ENCODE data around the gene MAB21L4. TPM values are rescaled to one million over a fixed set of nuclear protein-coding genes. Genes with fewer than 3 reads are reported as not detected.
A peak's percentile ranks its signal among the peaks of the same experiment; 100 is the strongest.

MAB21L4 gene
- polyA plus RNA-seq, 2 of the 4 experiments (the other 2 are of a cell fraction), result not detected

GRCh38 chr2:240905176-240905781, 9.3 kb upstream of the MAB21L4 start:
- WGBS (ENCODE audit: missing lambda C conversion rate), result 52% methylated on average over 3 of the region's 13 CpGs
- no peak overlapping the region for H3K4me2 ChIP-seq
- H3K4me1 ChIP-seq, result no peaks in the 10 kb centered on the region
- no peak overlapping the region for H3K27ac ChIP-seq
- no peak overlapping the region for H3K4me3 ChIP-seq
- POLR2A ChIA-PET, result no interaction called here
- no peak for DNase-seq (ENCODE audit: low read depth in 1 of 2, low spot score in 1 of 2)
- TF ChIP-seq FOSL2 (IDR thresholded peaks at IDR 0.05) (no peak), FOSL2 (CRISPR knock-in tag; IDR thresholded peaks at IDR 0.05) (no peak), KDM5A (IDR thresholded peaks at IDR 0.05) (no peak), RNF2 (IDR thresholded peaks at IDR 0.05; ENCODE audit: borderline replicate concordance, low read depth) (no peak), POLR2A (IDR thresholded peaks at IDR 0.05; ENCODE audit: low read length) (no peak), HES2 (IDR thresholded peaks at IDR 0.05) (no peak), HDAC2 (IDR thresholded peaks at IDR 0.05) (no peak), FOXS1 (CRISPR knock-in tag; IDR thresholded peaks at IDR 0.05) (no peak), PHF8 (IDR thresholded peaks at IDR 0.05; ENCODE audit: borderline replicate concordance, low read depth) (no peak), E2F6 (IDR thresholded peaks at IDR 0.05; ENCODE audit: borderline replicate concordance, low read depth) (no peak), HOXA7 (CRISPR knock-in tag; IDR thresholded peaks at IDR 0.05) (no peak), CBX2 (IDR thresholded peaks at IDR 0.05; ENCODE audit: borderline replicate concordance, low read depth) (no peak), BHLHE40 (IDR thresholded peaks at IDR 0.05; ENCODE audit: low read depth, low read length) (no peak), ZSCAN20 (CRISPR knock-in tag; IDR thresholded peaks at IDR 0.05) (no peak), ELK1 (IDR thresholded peaks at IDR 0.05; ENCODE audit: low read depth, low read length) (no peak), NR3C1 (IDR thresholded peaks at IDR 0.05) (no peak), ATOH8 (CRISPR knock-in tag; IDR thresholded peaks at IDR 0.05; ENCODE audit: low read depth) (no peak), CEBPB (IDR thresholded peaks at IDR 0.05) (no peak), REST (IDR thresholded peaks at IDR 0.05) (no peak)
- TF ChIP-seq, protein P1, sequence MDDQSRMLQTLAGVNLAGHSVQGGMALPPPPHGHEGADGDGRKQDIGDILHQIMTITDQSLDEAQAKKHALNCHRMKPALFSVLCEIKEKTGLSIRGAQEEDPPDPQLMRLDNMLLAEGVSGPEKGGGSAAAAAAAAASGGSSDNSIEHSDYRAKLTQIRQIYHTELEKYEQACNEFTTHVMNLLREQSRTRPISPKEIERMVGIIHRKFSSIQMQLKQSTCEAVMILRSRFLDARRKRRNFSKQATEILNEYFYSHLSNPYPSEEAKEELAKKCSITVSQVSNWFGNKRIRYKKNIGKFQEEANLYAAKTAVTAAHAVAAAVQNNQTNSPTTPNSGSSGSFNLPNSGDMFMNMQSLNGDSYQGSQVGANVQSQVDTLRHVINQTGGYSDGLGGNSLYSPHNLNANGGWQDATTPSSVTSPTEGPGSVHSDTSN (IDR thresholded peaks at IDR 0.05), result no peak
- ATAC-seq, result peak in 1 of 2 experiments; percentile 28; a peak in 3 of 6 replicates
- no peaks in the 10 kb centered on the region for H3K9me3 ChIP-seq
- CTCF ChIA-PET, result no interaction called here
- no peak for FAIRE-seq

Measured in A549 (cell line).